ENCODE results near the gene RB1. TPM values are rescaled to one million over a fixed set of nuclear protein-coding genes. Genes with fewer than 3 reads are reported as not detected.

RB1 gene
- total and polyA plus RNA-seq, 2 experiments from 2014 or later, result 19.5 to 22.3 TPM

- Mint-ChIP-seq H3K9me3 (peaks cover 6% of the 10 kb centered on the region; the same call in 2 of the 3 replicates), H3K4me3 (no peak overlapping the region), H3K27ac (no peak overlapping the region), H3K36me3 (ENCODE audit: low read depth) (0 out of 3 replicates have a peak, but pooled peaks cover 3% of the 10 kb centered on the region), H3K27me3 (ENCODE audit: insufficient read depth, low read depth, poor library complexity) (no peaks in the 10 kb centered on the region), H3K4me1 (no peaks in the 10 kb centered on the region; the same call in 2 of the 3 replicates)
- H3K36me3 ChIP-seq (ENCODE audit: insufficient read depth), result no peaks in the 10 kb centered on the region
- H3K27ac ChIP-seq (ENCODE audit: low read depth), result no peak overlapping the region
- no peak overlapping the region for H3K4me3 ChIP-seq
- TF ChIP-seq CREB1 (CRISPR knock-in tag; IDR thresholded peaks at IDR 0.05; ENCODE audit: low read depth), result no peak
- TF ChIP-seq ZNF114 (CRISPR knock-in tag; IDR thresholded peaks at IDR 0.05), result no peak
- TF ChIP-seq ETS1 (IDR thresholded peaks at IDR 0.05), result no peak
- no peak for TF ChIP-seq ZNF462 (CRISPR knock-in tag; IDR thresholded peaks at IDR 0.05)
- no peak for TF ChIP-seq REST (IDR thresholded peaks at IDR 0.05; ENCODE audit: unreplicated experiment)
- no peak for TF ChIP-seq CTCF (conservative IDR thresholded peaks at IDR 0.05; ENCODE audit: low read depth in 2 of 2)
- TF ChIP-seq STAT1 (IDR thresholded peaks at IDR 0.05; ENCODE audit: unreplicated experiment), result no peak
- no peak for TF ChIP-seq POLR2AphosphoS5 (IDR thresholded peaks at IDR 0.05; ENCODE audit: low read depth)
- TF ChIP-seq ZNF331 (CRISPR knock-in tag; IDR thresholded peaks at IDR 0.05; ENCODE audit: low read depth), result no peak
- no peak for TF ChIP-seq EZH2 (IDR thresholded peaks at IDR 0.05; ENCODE audit: low read depth, unreplicated experiment)
- TF ChIP-seq NANOG (IDR thresholded peaks at IDR 0.05; ENCODE audit: borderline replicate concordance), result no peak
- TF ChIP-seq EZH2phosphoT487 (IDR thresholded peaks at IDR 0.05; ENCODE audit: unreplicated experiment), result no peak
- no peak for TF ChIP-seq JUNB (IDR thresholded peaks at IDR 0.05; ENCODE audit: unreplicated experiment)
- DNase-seq (ENCODE audit: low spot score), result no peak
- ATAC-seq, result no peak
- H3K27me3 ChIP-seq (ENCODE audit: insufficient read depth), result no peaks in the 10 kb centered on the region
- H3K9me2 ChIP-seq (ENCODE audit: insufficient read depth), result no peaks in the 10 kb centered on the region
- H3K4me2 ChIP-seq, result no peak overlapping the region
- peaks cover 15% of the 10 kb centered on the region for H3K79me2 ChIP-seq (replicated peaks; ENCODE audit: insufficient read depth)
- peaks cover 3% of the 10 kb centered on the region; the same call in 1 of the 2 replicates for H4K20me1 ChIP-seq (replicated peaks; ENCODE audit: insufficient read depth)
- no peak overlapping the region for H2AFZ ChIP-seq
- no peaks in the 10 kb centered on the region for H3F3A ChIP-seq (replicated peaks; ENCODE audit: low read depth)
- H3K4me1 ChIP-seq (ENCODE audit: insufficient read depth), result no peaks in the 10 kb centered on the region
Measured at GRCh38 chr13:48311223-48311622, 7.7 kb downstream of the RB1 start.

All from GM23338 (cell line).